HepG2 (cell line): ENCODE measurements around the gene RNF8. TPM values are rescaled to one million over a fixed set of nuclear protein-coding genes. Genes with fewer than 3 reads are reported as not detected.

Experiments
- ATAC-seq: fragments of 200-7000 bp; cut with Tn5 transposase; 3 replicates; pipeline ENCODE4 v1.9.1; 2020; ENCODE audit warnings: mild to moderate bottlenecking, moderate library complexity
- BruUV-seq: library from RNA; stranded (reverse); fragments of 400-500 nt; replicated peaks from 2 replicates; lab custom pipeline; 2021; lab: Mats Ljungman, UMichigan
- CTCF ChIA-PET: fragments of 300-600 bp; formaldehyde crosslinking; extraction: SDS; loops from one replicate; lab custom pipeline; 2021; ENCODE audit warnings: low total read pairs, inconsistent platforms, low intra/inter-chr PET ratio; lab: Yijun Ruan, JAX
- POLR2A ChIA-PET: fragments of 350-600 bp; sonication (Branson Sonifier 250); formaldehyde crosslinking; loops from one replicate; lab custom pipeline; 2020; ENCODE audit warnings: antibody characterized with exemption, inconsistent platforms; lab: Yijun Ruan, JAX
- DNase-seq: peaks from one replicate; pipeline ENCODE4 v3.0.0-alpha.2; 2015; ENCODE audit warnings: low spot score
- FAIRE-seq: peaks from 3 replicates; lab custom pipeline; 2011; peaks lifted over from hg19 to GRCh38; lab: Jason Lieb, UNC
- H2AFZ ChIP-seq: one replicate; pipeline ENCODE4 v1.6.1; 2011; ENCODE audit warnings: low read length, inconsistent platforms
- H3K27ac ChIP-seq: fragments of 300-600 bp; 3 replicates; pipeline ENCODE4 v1.8.0; 2011; ENCODE audit warnings: mixed run types, mild to moderate bottlenecking, mixed read lengths, low read length, inconsistent platforms; ENCODE audit not compliant: insufficient read depth; ENCODE audit errors: extremely low read length
- H3K27me3 ChIP-seq, 2 experiments: fragments of 200-600 bp in 1 of 2; 2 replicates in 1 of 2; 3 replicates in 1 of 2; pipeline versions ENCODE4 v1.6.0 to v1.8.0; 2011; ENCODE audit warnings: low read length in 2 of 2, mild to moderate bottlenecking in 2 of 2, moderate library complexity in 2 of 2, inconsistent platforms in 1 of 2; ENCODE audit not compliant: insufficient read depth in 2 of 2, control insufficient read depth in 1 of 2
- H3K36me3 ChIP-seq, 2 experiments: fragments of 200-600 bp in 1 of 2; replicated peaks in 1 of 2; 2 replicates in 1 of 2; 3 replicates in 1 of 2; pipeline versions ENCODE4 v1.5.1 to v1.8.0; 2011; ENCODE audit warnings: low read length in 2 of 2, inconsistent platforms in 1 of 2; ENCODE audit not compliant: insufficient read depth in 2 of 2, control insufficient read depth in 1 of 2
- H3K4me1 ChIP-seq: 2 replicates; pipeline ENCODE4 v1.5.1; 2012; ENCODE audit warnings: low read length, inconsistent platforms; ENCODE audit not compliant: insufficient read depth
- H3K4me2 ChIP-seq: 2 replicates; pipeline ENCODE4 v1.6.0; 2011; ENCODE audit warnings: low read depth, low read length, inconsistent platforms
- H3K4me3 ChIP-seq, 3 experiments: fragments of 200-600 bp in 1 of 3; sonication (generic), shearing (Covaris generic) in 1 of 3; replicated peaks in 1 of 3; 2 replicates each; pipeline ENCODE4 v1.5.1; 2011 to 2016; ENCODE audit warnings: low read length in 3 of 3, inconsistent platforms in 2 of 3, low read depth in 2 of 3, mild to moderate bottlenecking in 2 of 3, control low read depth in 1 of 3, mixed read lengths in 1 of 3; ENCODE audit not compliant: insufficient read depth in 1 of 3
- H3K79me2 ChIP-seq: one replicate; pipeline ENCODE4 v1.6.1; 2011; ENCODE audit warnings: low read length, inconsistent platforms; ENCODE audit not compliant: insufficient read depth
- H3K9ac ChIP-seq: 2 replicates; pipeline ENCODE4 v1.6.0; 2011; ENCODE audit warnings: mild to moderate bottlenecking, low read depth, low read length, inconsistent platforms; ENCODE audit not compliant: insufficient read depth
- H3K9me3 ChIP-seq: 2 replicates; pipeline ENCODE4 v1.5.1; 2012; ENCODE audit warnings: mild to moderate bottlenecking, low read length
- H4K20me1 ChIP-seq: 2 replicates; pipeline ENCODE4 v1.6.0; 2011; ENCODE audit warnings: inconsistent platforms, mild to moderate bottlenecking, low read length, moderate library complexity; ENCODE audit not compliant: insufficient read depth
- SMARCE1 ChIP-seq: fragments of 450-650 bp; IDR thresholded peaks from 2 replicates; pipeline ENCODE4 v1.6.1; 2017; ENCODE audit warnings: borderline replicate concordance
- ZNF484 ChIP-seq: sonication (generic); formaldehyde crosslinking; IDR thresholded peaks from 2 replicates; pipeline ENCODE4 v1.5.1; 2020; ENCODE audit warnings: mild to moderate bottlenecking, low read depth, missing genetic modification reagents, borderline replicate concordance
- ZNF614 ChIP-seq: IDR thresholded peaks from 2 replicates; pipeline ENCODE4 v1.6.1; 2018; ENCODE audit warnings: missing biosample characterization, missing genetic modification reagents, inconsistent platforms, borderline replicate concordance
- WGBS: methylation state at CpG from one replicate; pipeline ENCODE4 v1.1.6; 2017; ENCODE audit warnings: low lambda C conversion rate; 5-methylcytosine and 5-hydroxymethylcytosine counted together
- in situ Hi-C: cut with HindIII; loops from 2 replicates; pipeline ENCODE4 v1.10.0; 2017; ENCODE audit warnings: low pct_unique_long_range_greater_than_20kb; ENCODE audit not compliant: extremely low pct_ligation_motif_present
- intact Hi-C: fragments of 100-400 bp; cut with micrococcal nuclease; formaldehyde crosslinking; loops from one replicate; pipeline ENCODE4 v1.10.0; 2022; ENCODE audit not compliant: unreplicated experiment
- polyA plus RNA-seq, 8 experiments: library from polyadenylated mRNA; depleted of rRNA in 3 of 8; stranded (reverse) in 7 of 8; unstranded in 1 of 8; fragments of >200 nt; fragmentation: Illumina TruSeq in 4 of 8; extraction: Trizol in 4 of 8; gene quantifications; 2 replicates each; pipeline versions ENCODE4 v1.2.1 to v1.2.3, GENCODE V29; 2011 to 2016; ENCODE audit warnings: low read depth in 4 of 8, missing spikeins in 1 of 8, mixed read lengths in 1 of 8; ENCODE audit not compliant: insufficient read depth in 1 of 8
- total RNA-seq, 5 experiments: library from RNA; depleted of rRNA; stranded (reverse); fragments of >200 nt; fragmentation: Illumina TruSeq; extraction: Trizol; gene quantifications; 2 replicates each; pipeline ENCODE4 v1.2.3, GENCODE V29; 2016; ENCODE audit warnings: low read depth in 1 of 5
- TF ChIP-seq, protein P1 (sequence below): sonication (generic); formaldehyde crosslinking; IDR thresholded peaks from 2 replicates; pipeline ENCODE4 v1.8.1; 2023; ENCODE audit warnings: missing genetic modification reagents, mild to moderate bottlenecking, borderline replicate concordance
- TF ChIP-seq, protein P2 (sequence below), 2 experiments: fragments of 450-650 bp in 1 of 2; sonication (generic) in 1 of 2; formaldehyde crosslinking in 1 of 2; IDR thresholded peaks; 2 replicates each; pipeline versions ENCODE4 v1.6.1 to v1.8.0; 2016 to 2022; ENCODE audit warnings: antibody characterized with exemption in 1 of 2, mild to moderate bottlenecking in 1 of 2, missing genetic modification reagents in 1 of 2

The RNF8 gene
- total and polyA plus RNA-seq, 2 of the 13 experiments (the other 11 are each of a cell fraction or from before 2014, with no cell fraction given): 21.8 to 47.6 TPM

DNA sequence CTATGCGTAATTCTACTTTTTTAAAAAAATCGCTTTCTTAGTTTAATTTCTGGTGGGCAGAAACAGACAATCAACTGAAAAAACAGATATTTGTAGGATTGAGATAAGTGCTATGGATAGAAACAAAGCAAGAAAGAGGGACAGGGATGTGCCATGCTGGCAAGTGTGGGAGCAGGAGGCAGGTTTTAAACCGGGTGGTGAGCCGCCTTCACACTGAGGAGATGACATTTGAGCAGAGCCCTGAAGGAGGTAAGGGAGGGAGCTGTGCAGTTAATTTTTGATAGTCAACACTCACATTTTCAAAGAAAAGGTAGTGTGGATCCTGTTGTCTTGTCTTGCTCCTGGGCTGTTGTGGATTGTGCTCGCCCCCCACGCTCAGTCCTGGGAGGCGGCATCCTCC, 49.0 kb upstream of the RNF8 start:
- POLR2A ChIA-PET: no interaction called here
- BruUV-seq: no TSS peak

More for the DNA sequence above, 49.0 kb upstream of the RNF8 start:
- FAIRE-seq: no peak
- H3K27ac ChIP-seq: no peak overlapping the region
- no peak overlapping the region for H2AFZ ChIP-seq
- ATAC-seq: no peak
- no peak overlapping the region for H3K4me3 ChIP-seq
- peaks cover 15 to 52% of the 10 kb centered on the region in 2 experiments; a peak in 4 of 5 replicates for H3K36me3 ChIP-seq
- H3K9me3 ChIP-seq: no peaks in the 10 kb centered on the region
- WGBS: 96% methylated on average over 7 of the region's 7 CpGs
- CTCF ChIA-PET: no interaction called here
- no peak for DNase-seq
- TF ChIP-seq, protein P1, sequence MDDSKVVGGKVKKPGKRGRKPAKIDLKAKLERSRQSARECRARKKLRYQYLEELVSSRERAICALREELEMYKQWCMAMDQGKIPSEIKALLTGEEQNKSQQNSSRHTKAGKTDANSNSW (CRISPR knock-in tag): no peak
- TF ChIP-seq SMARCE1: no peak
- no peak for TF ChIP-seq ZNF614
- no peak for TF ChIP-seq ZNF484
- TF ChIP-seq, protein P2, sequence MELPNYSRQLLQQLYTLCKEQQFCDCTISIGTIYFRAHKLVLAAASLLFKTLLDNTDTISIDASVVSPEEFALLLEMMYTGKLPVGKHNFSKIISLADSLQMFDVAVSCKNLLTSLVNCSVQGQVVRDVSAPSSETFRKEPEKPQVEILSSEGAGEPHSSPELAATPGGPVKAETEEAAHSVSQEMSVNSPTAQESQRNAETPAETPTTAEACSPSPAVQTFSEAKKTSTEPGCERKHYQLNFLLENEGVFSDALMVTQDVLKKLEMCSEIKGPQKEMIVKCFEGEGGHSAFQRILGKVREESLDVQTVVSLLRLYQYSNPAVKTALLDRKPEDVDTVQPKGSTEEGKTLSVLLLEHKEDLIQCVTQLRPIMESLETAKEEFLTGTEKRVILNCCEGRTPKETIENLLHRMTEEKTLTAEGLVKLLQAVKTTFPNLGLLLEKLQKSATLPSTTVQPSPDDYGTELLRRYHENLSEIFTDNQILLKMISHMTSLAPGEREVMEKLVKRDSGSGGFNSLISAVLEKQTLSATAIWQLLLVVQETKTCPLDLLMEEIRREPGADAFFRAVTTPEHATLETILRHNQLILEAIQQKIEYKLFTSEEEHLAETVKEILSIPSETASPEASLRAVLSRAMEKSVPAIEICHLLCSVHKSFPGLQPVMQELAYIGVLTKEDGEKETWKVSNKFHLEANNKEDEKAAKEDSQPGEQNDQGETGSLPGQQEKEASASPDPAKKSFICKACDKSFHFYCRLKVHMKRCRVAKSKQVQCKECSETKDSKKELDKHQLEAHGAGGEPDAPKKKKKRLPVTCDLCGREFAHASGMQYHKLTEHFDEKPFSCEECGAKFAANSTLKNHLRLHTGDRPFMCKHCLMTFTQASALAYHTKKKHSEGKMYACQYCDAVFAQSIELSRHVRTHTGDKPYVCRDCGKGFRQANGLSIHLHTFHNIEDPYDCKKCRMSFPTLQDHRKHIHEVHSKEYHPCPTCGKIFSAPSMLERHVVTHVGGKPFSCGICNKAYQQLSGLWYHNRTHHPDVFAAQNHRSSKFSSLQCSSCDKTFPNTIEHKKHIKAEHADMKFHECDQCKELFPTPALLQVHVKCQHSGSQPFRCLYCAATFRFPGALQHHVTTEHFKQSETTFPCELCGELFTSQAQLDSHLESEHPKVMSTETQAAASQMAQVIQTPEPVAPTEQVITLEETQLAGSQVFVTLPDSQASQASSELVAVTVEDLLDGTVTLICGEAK (IDR thresholded peaks at IDR 0.05): no peak
- TF ChIP-seq, protein P2 (CRISPR knock-in tag; IDR thresholded peaks at IDR 0.05): no peak
- no peak overlapping the region for H3K9ac ChIP-seq
- H3K27me3 ChIP-seq: no peaks in the 10 kb centered on the region
- intact Hi-C loops (no loop called here), in situ Hi-C loops (no loop called here)
- H3K4me2 ChIP-seq: no peak overlapping the region
- no peaks in the 10 kb centered on the region for H4K20me1 ChIP-seq
- H3K4me1 ChIP-seq: no peaks in the 10 kb centered on the region
- no peaks in the 10 kb centered on the region for H3K79me2 ChIP-seq
